ENCODE measurements around the gene ATP2A2. TPM values are rescaled to one million over a fixed set of nuclear protein-coding genes. Genes with fewer than 3 reads are reported as not detected.
"Not testable (repeated sequence)": the region's sequence is repeated elsewhere in the genome, so short reads cannot be mapped to it uniquely, and the experiment has no call there.

The ATP2A2 gene
- total and polyA plus RNA-seq, 2 donors (not counting 1 experiment from before 2014, with no cell fraction given), result 35.3 to 68.2 TPM

- no peak overlapping the region for H2AFZ ChIP-seq (ENCODE audit: insufficient read depth, low read depth, low read length, poor library complexity, severe bottlenecking)
- intact Hi-C loops (cut with micrococcal nuclease), result no loop called here
- H3K4me1 Mint-ChIP-seq, result peaks cover 11% of the 10 kb centered on the region
- H3K4me1 ChIP-seq (ENCODE audit: control insufficient read depth in 2 of 2, insufficient read depth in 2 of 2, low read length in 2 of 2), result peaks cover 4 to 9% of the 10 kb centered on the region in 2 donors
- no peak overlapping the region for H3K4me2 ChIP-seq (replicated peaks; ENCODE audit: low read depth, low read length, poor library complexity, severe bottlenecking)
- TF ChIP-seq EZH2 (IDR thresholded peaks at IDR 0.05; ENCODE audit: borderline replicate concordance, insufficient read depth, low read depth, low read length, poor library complexity, severe bottlenecking), result no peak
- TF ChIP-seq, protein P1, sequence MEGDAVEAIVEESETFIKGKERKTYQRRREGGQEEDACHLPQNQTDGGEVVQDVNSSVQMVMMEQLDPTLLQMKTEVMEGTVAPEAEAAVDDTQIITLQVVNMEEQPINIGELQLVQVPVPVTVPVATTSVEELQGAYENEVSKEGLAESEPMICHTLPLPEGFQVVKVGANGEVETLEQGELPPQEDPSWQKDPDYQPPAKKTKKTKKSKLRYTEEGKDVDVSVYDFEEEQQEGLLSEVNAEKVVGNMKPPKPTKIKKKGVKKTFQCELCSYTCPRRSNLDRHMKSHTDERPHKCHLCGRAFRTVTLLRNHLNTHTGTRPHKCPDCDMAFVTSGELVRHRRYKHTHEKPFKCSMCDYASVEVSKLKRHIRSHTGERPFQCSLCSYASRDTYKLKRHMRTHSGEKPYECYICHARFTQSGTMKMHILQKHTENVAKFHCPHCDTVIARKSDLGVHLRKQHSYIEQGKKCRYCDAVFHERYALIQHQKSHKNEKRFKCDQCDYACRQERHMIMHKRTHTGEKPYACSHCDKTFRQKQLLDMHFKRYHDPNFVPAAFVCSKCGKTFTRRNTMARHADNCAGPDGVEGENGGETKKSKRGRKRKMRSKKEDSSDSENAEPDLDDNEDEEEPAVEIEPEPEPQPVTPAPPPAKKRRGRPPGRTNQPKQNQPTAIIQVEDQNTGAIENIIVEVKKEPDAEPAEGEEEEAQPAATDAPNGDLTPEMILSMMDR (IDR thresholded peaks at IDR 0.05), result peak; percentile 40
- H3K9me3 Mint-ChIP-seq (ENCODE audit: insufficient read depth), result no peaks in the 10 kb centered on the region
- peak; percentile 47 for DNase-seq
- no peaks in the 10 kb centered on the region for H3K9me3 ChIP-seq (ENCODE audit: control extremely low read depth in 1 of 3, control insufficient read depth in 2 of 3, insufficient read depth in 1 of 3, low read length in 2 of 3)
- peaks cover 36 to 93% of the 10 kb centered on the region in 2 experiments for H3K36me3 ChIP-seq (replicated peaks in 1 of 2; ENCODE audit: control extremely low read depth in 1 of 2, control insufficient read depth in 1 of 2, extremely low read depth in 1 of 2, insufficient read depth in 2 of 2, low read length in 1 of 2)
- no peak overlapping the region for H3K27ac ChIP-seq (ENCODE audit: low read length in 2 of 2)
- H3K9ac ChIP-seq (ENCODE audit: low read length), result no peak overlapping the region
- no peaks in the 10 kb centered on the region for H3K27me3 Mint-ChIP-seq
- WGBS (ENCODE audit: insufficient coverage), result 71% methylated on average over 1 of the region's 3 CpGs
- CTCF ChIA-PET, result interaction anchor here (1.2 to 2.1 kb wide), 2 partner anchors 93 to 549 kb away, joined by 3 to 6 read pairs; no protein-coding TSS in a partner anchor
- no peak overlapping the region for H3K4me3 ChIP-seq (ENCODE audit: control extremely low read depth in 1 of 5, extremely low read depth in 1 of 5, insufficient read depth in 1 of 5, low read depth in 2 of 5, low read length in 4 of 5)
- H3K27ac Mint-ChIP-seq, result no peak overlapping the region
- H4K20me1 ChIP-seq (ENCODE audit: control insufficient read depth, insufficient read depth, low read length, poor library complexity, severe bottlenecking), result peaks cover 5% of the 10 kb centered on the region
- H3K79me2 ChIP-seq (ENCODE audit: control insufficient read depth, insufficient read depth, low read length), result peaks cover 3% of the 10 kb centered on the region
- H3K27me3 ChIP-seq (replicated peaks in 1 of 4; ENCODE audit: control extremely low read depth in 1 of 4, control insufficient read depth in 3 of 4, insufficient read depth in 4 of 4, low read length in 3 of 4), result no peaks in the 10 kb centered on the region
- H3K4me3 Mint-ChIP-seq, result no peak overlapping the region
- POLR2A ChIA-PET, result no interaction called here
- peak; percentile 51 for ATAC-seq (ENCODE audit: low read depth)
Observed at GRCh38 chr12:110338754-110339153, 57.7 kb downstream of the ATP2A2 start.

- ChIA-PET POLR2A (no interaction called here), CTCF (interaction anchor here (1.2 to 2.1 kb wide), 2 partner anchors 92 to 548 kb away, joined by 3 to 6 read pairs; no protein-coding TSS in a partner anchor)
- no peak for DNase-seq
- H3K4me1 ChIP-seq (ENCODE audit: control insufficient read depth in 2 of 2, insufficient read depth in 2 of 2, low read length in 2 of 2), result peaks cover 4 to 9% of the 10 kb centered on the region in 2 donors
- H3K27ac ChIP-seq (ENCODE audit: low read length in 2 of 2), result no peak overlapping the region
- TF ChIP-seq, protein P1 (IDR thresholded peaks at IDR 0.05), result no peak
- TF ChIP-seq EZH2 (IDR thresholded peaks at IDR 0.05; ENCODE audit: borderline replicate concordance, insufficient read depth, low read depth, low read length, poor library complexity, severe bottlenecking), result no peak
- no peak overlapping the region for H3K9ac ChIP-seq (ENCODE audit: low read length)
- ATAC-seq (ENCODE audit: low read depth), result no peak
- no peak overlapping the region for H2AFZ ChIP-seq (ENCODE audit: insufficient read depth, low read depth, low read length, poor library complexity, severe bottlenecking)
- intact Hi-C loops (cut with micrococcal nuclease), result no loop called here
- peaks cover 31 to 93% of the 10 kb centered on the region in 2 experiments for H3K36me3 ChIP-seq (replicated peaks in 1 of 2; ENCODE audit: control extremely low read depth in 1 of 2, control insufficient read depth in 1 of 2, extremely low read depth in 1 of 2, insufficient read depth in 2 of 2, low read length in 1 of 2)
- Mint-ChIP-seq H3K4me1 (peaks cover 11% of the 10 kb centered on the region), H3K9me3 (ENCODE audit: insufficient read depth) (no peaks in the 10 kb centered on the region), H3K4me3 (no peak overlapping the region), H3K27me3 (no peaks in the 10 kb centered on the region), H3K27ac (no peak overlapping the region)
- 100% methylated on average over 2 of the region's 8 CpGs for WGBS (ENCODE audit: insufficient coverage)
- H3K4me3 ChIP-seq (ENCODE audit: control extremely low read depth in 1 of 5, extremely low read depth in 1 of 5, insufficient read depth in 1 of 5, low read depth in 2 of 5, low read length in 4 of 5), result no peak overlapping the region
- H3K9me3 ChIP-seq (ENCODE audit: control extremely low read depth in 1 of 3, control insufficient read depth in 2 of 3, insufficient read depth in 1 of 3, low read length in 2 of 3), result no peaks in the 10 kb centered on the region
- no peaks in the 10 kb centered on the region for H3K27me3 ChIP-seq (replicated peaks in 1 of 4; ENCODE audit: control extremely low read depth in 1 of 4, control insufficient read depth in 3 of 4, insufficient read depth in 4 of 4, low read length in 3 of 4)
- H4K20me1 ChIP-seq (ENCODE audit: control insufficient read depth, insufficient read depth, low read length, poor library complexity, severe bottlenecking), result peaks cover 5% of the 10 kb centered on the region
- no peak overlapping the region for H3K4me2 ChIP-seq (replicated peaks; ENCODE audit: low read depth, low read length, poor library complexity, severe bottlenecking)
- no peaks in the 10 kb centered on the region for H3K79me2 ChIP-seq (ENCODE audit: control insufficient read depth, insufficient read depth, low read length)
Observed at GRCh38 chr12:110339184-110339952, 58.3 kb downstream of the ATP2A2 start.

- H4K20me1 ChIP-seq (ENCODE audit: control insufficient read depth, insufficient read depth, low read length, poor library complexity, severe bottlenecking), result not testable (repeated sequence)
Observed at GRCh38 chr12:110340261-110340660, 59.2 kb downstream of the ATP2A2 start.

More at GRCh38 chr12:110340261-110340660, 59.2 kb downstream of the ATP2A2 start:
- intact Hi-C loops (cut with micrococcal nuclease); H3K4me2 ChIP-seq (replicated peaks; ENCODE audit: low read depth, low read length, poor library complexity, severe bottlenecking); H2AFZ ChIP-seq (ENCODE audit: insufficient read depth, low read depth, low read length, poor library complexity, severe bottlenecking); H3K27ac ChIP-seq (ENCODE audit: low read length in 2 of 2); H3K4me1 ChIP-seq (ENCODE audit: control insufficient read depth in 2 of 2, insufficient read depth in 2 of 2, low read length in 2 of 2); H3K27me3 ChIP-seq (replicated peaks in 1 of 4; ENCODE audit: control extremely low read depth in 1 of 4, control insufficient read depth in 3 of 4, insufficient read depth in 4 of 4, low read length in 3 of 4); H3K9me3 ChIP-seq (ENCODE audit: control extremely low read depth in 1 of 3, control insufficient read depth in 2 of 3, insufficient read depth in 1 of 3, low read length in 2 of 3); H3K27ac Mint-ChIP-seq; H3K4me3 ChIP-seq (ENCODE audit: control extremely low read depth in 1 of 5, extremely low read depth in 1 of 5, insufficient read depth in 1 of 5, low read depth in 2 of 5, low read length in 4 of 5); ATAC-seq (ENCODE audit: low read depth); H3K9me3 Mint-ChIP-seq (ENCODE audit: insufficient read depth); POLR2A ChIA-PET; H3K27me3 Mint-ChIP-seq; DNase-seq; H3K4me3 Mint-ChIP-seq; H3K9ac ChIP-seq (ENCODE audit: low read length); H3K79me2 ChIP-seq (ENCODE audit: control insufficient read depth, insufficient read depth, low read length): not testable (repeated sequence)
- H3K36me3 ChIP-seq (replicated peaks in 1 of 2; ENCODE audit: control extremely low read depth in 1 of 2, control insufficient read depth in 1 of 2, extremely low read depth in 1 of 2, insufficient read depth in 2 of 2, low read length in 1 of 2), result peaks cover 26 to 96% of the 10 kb centered on the region in 2 experiments
- CTCF ChIA-PET, result interaction anchor here (0.6 kb wide), 1 partner anchor 616 kb away, joined by 3 read pairs; no protein-coding TSS in a partner anchor
- H3K4me1 Mint-ChIP-seq, result peaks cover 11% of the 10 kb centered on the region
- WGBS (ENCODE audit: insufficient coverage), result 98% methylated on average over 6 of the region's 8 CpGs

All from B cell (primary cell).